HG02678 (cell line): ENCODE data around the gene ZNF443.
A peak's percentile ranks its signal among the peaks of the same experiment; 100 is the strongest.
"Not testable (repeated sequence)": the region's sequence is repeated elsewhere in the genome, so short reads cannot be mapped to it uniquely, and the experiment has no call there.

Experiments used
- ATAC-seq: cut with Tn5 transposase; IDR thresholded peaks from one replicate; pipeline ENCODE4 v1.9.1; 2021; ENCODE audit warnings: mild to moderate bottlenecking, moderate library complexity; ENCODE audit not compliant: unreplicated experiment

ZNF443 gene

GRCh38 chr19:12440541-12441316 is at the start of gene ZNF443:
Gene ZNF443, minus strand, starts transcription at chr19:12441021. Its CDS starts 107 bp downstream, at chr19:12440914.
- peak; percentile 94 for ATAC-seq

DNA sequence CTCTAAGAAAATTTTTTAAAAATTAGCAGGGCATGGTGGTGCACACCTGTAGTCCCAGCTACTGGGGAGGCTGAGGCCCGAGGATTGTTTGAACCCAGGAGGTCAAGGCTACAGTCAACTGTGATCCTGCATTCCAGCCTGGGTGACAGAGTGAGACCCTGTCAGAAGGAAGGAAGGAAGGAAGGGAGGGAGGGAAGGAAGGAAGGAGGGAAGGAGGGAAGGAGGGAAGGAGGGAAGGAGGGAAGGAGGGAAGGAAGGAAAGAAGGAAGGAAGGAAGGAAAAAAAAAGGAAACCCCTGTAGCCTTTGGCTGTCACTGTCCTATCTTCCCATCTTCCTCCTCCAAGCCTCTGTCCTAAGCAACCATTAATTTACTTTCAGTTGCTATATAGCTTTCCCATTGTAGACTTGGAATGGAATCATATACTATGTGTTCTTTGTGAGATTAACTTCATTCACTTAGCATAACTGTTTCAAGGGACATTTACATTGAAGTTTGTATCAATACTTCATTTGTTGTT is 45.5 kb upstream of the ZNF443 start:
- not testable (repeated sequence) for ATAC-seq

DNA sequence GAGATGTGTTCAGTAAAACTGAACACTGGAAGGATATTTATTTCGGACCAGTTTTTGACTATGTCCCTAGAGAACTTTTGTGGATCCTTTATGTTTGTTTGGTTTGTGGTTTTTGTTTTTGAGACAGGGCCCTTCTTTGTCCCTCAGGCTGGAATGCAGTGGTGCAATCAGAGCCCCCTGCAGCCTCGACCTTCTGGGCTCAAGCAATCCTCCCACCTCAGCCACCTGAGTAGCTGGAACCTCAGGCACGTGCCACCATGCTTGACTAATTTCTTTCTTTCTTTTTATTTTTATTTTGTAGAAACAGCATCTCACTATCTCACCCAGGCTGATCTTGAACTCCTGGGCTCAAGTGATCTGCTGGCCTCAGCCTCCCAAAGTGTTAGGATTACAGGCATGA is 44.8 kb upstream of the ZNF443 start:
- no peak for ATAC-seq

DNA sequence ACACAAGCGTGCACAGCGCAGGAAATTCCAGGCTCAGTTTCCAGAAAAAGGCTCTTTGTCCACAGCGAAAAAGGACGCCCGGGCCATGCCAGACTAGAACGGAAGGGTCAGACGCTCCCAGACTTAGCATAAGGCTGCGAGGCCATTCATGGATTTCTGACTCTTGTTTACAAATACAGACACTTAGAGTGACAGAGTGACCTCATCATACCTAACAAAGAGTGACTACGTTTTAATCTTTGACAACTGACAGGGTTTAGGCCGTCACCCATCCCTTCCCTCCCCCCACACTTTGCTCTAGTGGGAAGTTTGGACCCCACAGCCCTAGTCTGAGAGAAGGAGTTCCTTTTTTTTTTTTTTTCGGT is 44.2 kb upstream of the ZNF443 start:
- peak; percentile 5 for ATAC-seq

- peak; percentile 96 for ATAC-seq
Measured at GRCh38 chr19:12484371-12485051, 43.7 kb upstream of the ZNF443 start, which contains the start of gene ZNF709. Gene ZNF709, minus strand, starts transcription at chr19:12484816. Its CDS starts 159 bp downstream, at chr19:12484657.

- ATAC-seq: no peak
Measured at GRCh38 chr19:12484011-12484370, 43.2 kb upstream of the ZNF443 start.

DNA sequence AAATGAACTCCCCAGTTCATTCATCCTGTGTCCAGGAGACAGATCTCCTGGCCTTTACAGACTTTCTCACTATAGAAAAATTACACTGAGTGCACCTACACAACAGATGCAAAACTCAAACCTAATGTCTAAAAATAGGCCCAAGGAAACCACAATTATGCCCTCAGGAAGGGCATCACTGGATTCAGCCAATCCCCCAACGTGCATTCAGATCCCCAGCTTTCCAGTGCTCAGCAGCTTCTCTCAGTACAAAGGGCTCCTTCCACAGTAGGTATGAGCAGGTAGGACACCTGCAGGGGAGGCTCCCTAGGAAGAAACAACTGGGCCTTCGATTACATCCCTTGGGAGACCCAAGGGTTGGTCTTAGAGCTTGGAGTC is 41.7 kb upstream of the ZNF443 start:
- no peak for ATAC-seq

DNA sequence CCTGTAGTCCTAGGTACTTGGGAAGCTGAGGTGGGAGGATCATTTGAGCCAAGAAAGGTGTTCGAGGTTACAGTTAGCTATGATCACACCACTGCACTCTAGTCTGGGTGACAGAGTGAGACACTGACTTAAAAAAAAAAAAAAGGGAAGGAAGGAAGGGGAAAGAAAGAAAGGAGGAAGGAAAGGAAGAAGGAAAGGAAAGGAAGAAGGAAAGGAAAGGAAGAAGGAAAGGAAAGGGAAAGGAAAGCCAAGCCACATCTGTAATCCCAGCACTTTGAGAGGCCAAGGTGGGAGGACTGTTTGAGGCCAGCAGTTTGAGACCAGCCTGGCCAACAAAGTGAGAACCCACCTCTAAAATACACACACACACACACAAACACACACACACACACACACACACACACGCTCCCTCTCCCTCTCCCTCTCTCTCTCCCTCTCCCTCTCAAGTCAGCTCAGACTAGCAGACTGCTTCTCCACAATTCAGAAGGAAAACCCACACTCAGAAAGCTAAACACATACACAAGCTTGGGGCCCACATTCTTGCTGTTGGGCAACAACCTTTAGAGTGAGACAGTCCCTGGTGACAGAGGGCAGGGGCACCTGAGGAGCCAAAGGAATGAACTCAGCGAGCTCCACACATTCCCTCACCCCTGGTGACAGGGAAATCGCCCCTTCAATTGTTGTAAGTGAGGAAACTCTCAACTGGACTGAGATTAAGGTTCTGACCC is 41.1 kb upstream of the ZNF443 start:
- ATAC-seq: no peak

GRCh38 chr19:12478234-12478941 is 37.6 kb upstream of the ZNF443 start:
- ATAC-seq: no peak

DNA sequence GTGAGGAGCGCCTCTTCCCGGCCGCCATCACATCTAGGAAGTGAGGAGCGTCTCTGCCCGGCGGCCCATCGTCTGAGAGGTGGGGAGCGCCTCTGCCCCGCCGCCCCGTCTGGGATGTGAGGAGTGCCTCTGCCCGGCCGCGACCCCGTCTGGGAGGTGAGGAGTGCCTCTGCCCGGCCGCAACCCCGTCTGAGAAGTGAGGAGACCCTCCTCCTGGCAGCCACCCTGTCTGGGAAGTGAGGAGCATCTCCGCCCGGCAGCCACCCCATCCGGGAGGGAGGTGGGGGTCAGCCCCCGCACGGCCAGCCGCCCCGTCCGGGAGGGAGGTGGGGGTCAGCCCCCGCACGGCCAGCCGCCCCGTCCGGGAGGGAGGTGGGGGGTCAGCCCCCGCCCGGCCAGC is 26.8 kb upstream of the ZNF443 start:
- not testable (repeated sequence) for ATAC-seq

- no peak for ATAC-seq
Measured at GRCh38 chr19:12465211-12465610, 24.4 kb upstream of the ZNF443 start.

DNA sequence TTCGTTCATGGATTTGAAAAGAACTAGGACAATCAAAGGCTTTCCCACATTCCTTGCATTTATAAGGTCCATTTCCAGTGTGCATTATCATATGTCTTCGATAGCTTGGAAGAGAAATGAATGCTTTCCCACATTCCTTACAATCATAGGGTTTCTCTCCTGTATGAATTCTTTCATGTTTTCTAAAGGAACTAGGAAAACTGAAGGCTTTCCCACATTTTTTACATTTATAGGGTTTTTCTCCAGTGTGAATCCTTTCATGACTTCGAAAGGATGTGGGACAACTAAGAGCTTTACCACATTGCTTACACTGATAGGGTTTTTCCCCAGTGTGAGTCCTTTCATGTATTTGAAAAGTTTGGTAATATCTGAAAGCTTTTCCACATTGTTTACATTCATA is 23.9 kb upstream of the ZNF443 start:
- ATAC-seq: no peak

DNA sequence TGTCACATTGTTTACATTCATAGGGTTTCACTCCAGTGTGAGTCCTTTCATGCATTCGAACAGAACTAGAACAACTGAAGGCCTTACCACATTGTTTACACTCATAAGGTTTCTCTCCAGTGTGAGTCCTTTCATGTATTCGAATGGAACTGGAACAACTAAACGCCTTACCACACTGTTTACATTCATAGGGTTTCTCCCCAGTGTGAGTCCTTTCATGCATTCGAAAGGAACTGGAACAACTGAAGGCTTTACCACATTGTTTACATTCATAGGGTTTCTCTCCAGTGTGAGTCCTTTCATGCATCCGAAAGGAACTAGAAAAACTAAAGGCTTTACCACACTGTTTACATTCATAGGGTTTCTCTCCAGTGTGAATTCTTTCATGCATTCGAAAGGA is 23.3 kb upstream of the ZNF443 start:
- not testable (repeated sequence) for ATAC-seq

DNA sequence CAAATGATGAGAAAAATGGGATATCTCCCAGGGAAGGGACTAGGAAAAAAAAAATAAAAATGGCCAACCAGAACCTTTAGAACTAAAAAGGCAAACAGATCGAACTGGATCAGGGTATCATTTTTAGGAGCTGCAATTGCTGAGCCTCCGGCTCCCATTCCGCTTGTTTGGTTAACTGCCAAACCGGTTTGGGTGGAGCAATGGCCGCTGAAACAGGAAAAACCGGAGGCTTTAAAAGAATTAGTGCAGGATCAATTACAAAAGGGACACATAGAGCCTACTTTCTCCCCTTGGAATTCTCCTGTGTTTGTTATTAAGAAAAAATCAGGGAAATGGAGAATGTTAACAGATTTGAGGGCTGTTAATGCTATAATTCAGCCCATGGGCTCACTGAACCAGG is 12.7 kb upstream of the ZNF443 start:
- no peak for ATAC-seq

GRCh38 chr19:12450844-12451243 is 10.0 kb upstream of the ZNF443 start:
- no peak for ATAC-seq

DNA sequence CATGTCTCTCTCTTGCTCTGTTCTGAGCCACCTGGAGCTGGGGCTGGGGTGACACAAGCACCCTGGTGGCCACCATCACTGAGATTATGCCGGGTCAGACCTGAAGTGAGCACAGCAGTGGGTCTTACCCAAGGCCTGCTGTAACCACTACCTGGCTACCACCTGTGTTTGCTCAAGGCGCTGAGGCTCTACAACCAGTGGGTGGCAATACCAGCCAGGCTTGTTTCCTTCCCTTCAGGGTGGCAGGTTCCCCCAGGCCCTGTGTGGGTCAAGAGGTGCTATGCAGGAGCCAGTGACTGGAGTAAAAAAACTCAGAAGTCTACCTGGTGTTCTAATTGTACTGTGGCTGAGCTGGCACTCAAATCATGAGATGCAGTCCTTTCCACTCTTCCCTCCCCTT is 8.0 kb upstream of the ZNF443 start:
- no peak for ATAC-seq

GRCh38 chr19:12439686-12440540 is 908 bp downstream of the ZNF443 start:
- peak; percentile 39 for ATAC-seq

DNA sequence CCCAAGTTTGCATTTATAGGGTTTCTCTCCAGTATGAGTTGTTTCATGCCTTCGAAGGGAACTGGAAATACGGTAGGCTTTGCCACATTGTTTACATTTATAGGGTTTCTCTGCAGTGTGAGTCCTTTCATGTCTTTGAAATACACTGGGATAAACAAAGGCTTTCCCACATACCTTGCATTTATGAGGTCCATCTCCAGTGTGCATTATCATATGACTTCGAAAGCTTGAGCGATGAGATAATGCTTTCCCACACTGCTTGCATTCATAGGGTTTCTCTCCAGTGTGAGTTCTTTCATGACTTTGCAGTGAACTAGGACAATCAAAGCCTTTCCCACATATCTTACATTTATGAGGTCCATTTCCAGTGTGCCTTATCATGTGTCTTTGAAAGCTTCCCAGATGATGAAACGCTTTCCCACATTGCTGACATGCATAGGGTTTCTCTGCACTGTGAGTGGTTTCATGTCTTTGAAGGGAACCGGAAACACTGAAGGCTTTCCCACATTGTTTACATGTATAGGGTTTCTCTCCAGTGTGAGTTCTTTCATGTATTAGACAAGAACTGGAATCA is 10.0 kb downstream of the ZNF443 start:
- ATAC-seq: not testable (repeated sequence)

- ATAC-seq: no peak
Measured at GRCh38 chr19:12425888-12426274, 14.9 kb downstream of the ZNF443 start.
